Mesenteric fat pad (tissue), 1 donor: Measurements from ENCODE around the gene GRIK2. TPM values are rescaled to one million over a fixed set of nuclear protein-coding genes. Genes with fewer than 3 reads are reported as not detected.
"Not testable (repeated sequence)": the region's sequence is repeated elsewhere in the genome, so short reads cannot be mapped to it uniquely, and the experiment has no call there.

Source experiments
- DNase-seq: peaks from one replicate; pipeline ENCODE4 v3.0.0-alpha.2; 2020; ENCODE audit warnings: low spot score
- total RNA-seq: library from RNA; stranded (reverse); fragmentation: NEBNext Ultra II Directional; extraction: Animal tissue kit (Norgen Biotek cat#: 25700); gene quantifications from one replicate; pipeline ENCODE4 v1.2.1, GENCODE V29; 2021
- donor health status: DM: yes; HTN: yes; CAD: no.

The GRIK2 gene
- total RNA-seq, 1 donor from 2014 or later, result not detected

- DNase-seq, result no peak
These were observed 598.8 kb downstream of the GRIK2 start for GRCh38 chr6:101992286-101992685.

- no peak for DNase-seq
These were observed 601.0 kb downstream of the GRIK2 start for GRCh38 chr6:101994521-101994920.

- no peak for DNase-seq
These were observed 621.9 kb downstream of the GRIK2 start for GRCh38 chr6:102015431-102015830.

- DNase-seq, result no peak
These were observed 628.8 kb downstream of the GRIK2 start for GRCh38 chr6:102022281-102022680.

- DNase-seq, result no peak
These were observed 629.3 kb downstream of the GRIK2 start for GRCh38 chr6:102022803-102023202.

- DNase-seq, result no peak
These were observed 630.6 kb downstream of the GRIK2 start for GRCh38 chr6:102023977-102024657.

GRCh38 chr6:102026649-102027048 is 633.1 kb downstream of the GRIK2 start:
- DNase-seq, result no peak

GRCh38 chr6:102028176-102028575 is 634.7 kb downstream of the GRIK2 start:
- DNase-seq, result no peak

GRCh38 chr6:102038964-102039363 is 645.5 kb downstream of the GRIK2 start:
- no peak for DNase-seq

GRCh38 chr6:102039441-102039840 is 645.9 kb downstream of the GRIK2 start:
- DNase-seq, result no peak

- no peak for DNase-seq
These were observed 657.5 kb downstream of the GRIK2 start for GRCh38 chr6:102051001-102051400.

GRCh38 chr6:102051720-102052119 is 658.2 kb downstream of the GRIK2 start:
- DNase-seq, result no peak

- no peak for DNase-seq
These were observed 670.6 kb downstream of the GRIK2 start for GRCh38 chr6:102064142-102064541.

GRCh38 chr6:102066301-102066700 is 672.8 kb downstream of the GRIK2 start:
- DNase-seq, result no peak

- no peak for DNase-seq
These were observed 674.9 kb downstream of the GRIK2 start for GRCh38 chr6:102068349-102068929.

GRCh38 chr6:102075539-102075938 is 682.0 kb downstream of the GRIK2 start:
- no peak for DNase-seq

GRCh38 chr6:102085257-102085656 is 691.7 kb downstream of the GRIK2 start:
- no peak for DNase-seq

GRCh38 chr6:102088160-102088559 is 694.7 kb downstream of the GRIK2 start:
- not testable (repeated sequence) for DNase-seq

- no peak for DNase-seq
These were observed 720.9 kb downstream of the GRIK2 start for GRCh38 chr6:102114402-102114801.

GRCh38 chr6:102115911-102116310 is 722.4 kb downstream of the GRIK2 start:
- DNase-seq, result no peak

- no peak for DNase-seq
These were observed 724.5 kb downstream of the GRIK2 start for GRCh38 chr6:102118034-102118433.
